SH-SY5Y (cell line): ENCODE measurements around the gene SLC9A9.

Experiments
- GATA2 ChIP-seq: IDR thresholded peaks from 2 replicates; pipeline ENCODE4 v1.6.1; 2011; ENCODE audit warnings: mild to moderate bottlenecking, low read depth, low read length
- GATA3 ChIP-seq: IDR thresholded peaks from 2 replicates; pipeline ENCODE4 v1.6.1; 2011; ENCODE audit warnings: low read depth, mild to moderate bottlenecking, low read length, moderate library complexity

The SLC9A9 gene

DNA sequence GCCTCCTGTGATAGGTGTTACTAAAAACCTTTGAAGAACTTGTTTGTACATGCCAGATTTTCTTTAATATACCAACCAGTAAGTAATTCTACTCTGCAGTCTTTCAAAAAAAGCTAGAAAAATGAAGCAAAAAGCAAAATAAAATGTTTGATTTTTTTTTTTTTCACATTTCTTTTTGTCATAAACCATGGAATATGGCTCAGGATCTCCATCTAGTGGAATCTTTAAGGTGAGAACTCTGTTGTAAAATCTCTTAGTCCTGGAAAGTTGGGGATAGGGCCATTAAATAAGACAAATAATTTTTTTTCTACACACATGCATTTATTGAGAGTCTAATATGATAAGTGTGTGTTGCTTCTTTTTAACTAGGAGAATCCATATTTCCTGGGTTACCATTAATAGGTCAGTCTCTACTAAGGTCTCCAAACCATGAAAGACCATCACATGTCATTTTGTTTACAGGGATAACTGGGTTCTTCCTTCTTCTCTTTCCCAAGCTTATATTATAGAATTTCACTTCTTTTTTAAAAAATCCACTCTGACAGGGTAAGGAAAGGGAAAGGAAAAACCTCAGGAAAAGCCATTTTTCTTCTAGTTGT is 84.6 kb downstream of the SLC9A9 start:
- TF ChIP-seq GATA2 = no peak
- no peak for TF ChIP-seq GATA3

DNA sequence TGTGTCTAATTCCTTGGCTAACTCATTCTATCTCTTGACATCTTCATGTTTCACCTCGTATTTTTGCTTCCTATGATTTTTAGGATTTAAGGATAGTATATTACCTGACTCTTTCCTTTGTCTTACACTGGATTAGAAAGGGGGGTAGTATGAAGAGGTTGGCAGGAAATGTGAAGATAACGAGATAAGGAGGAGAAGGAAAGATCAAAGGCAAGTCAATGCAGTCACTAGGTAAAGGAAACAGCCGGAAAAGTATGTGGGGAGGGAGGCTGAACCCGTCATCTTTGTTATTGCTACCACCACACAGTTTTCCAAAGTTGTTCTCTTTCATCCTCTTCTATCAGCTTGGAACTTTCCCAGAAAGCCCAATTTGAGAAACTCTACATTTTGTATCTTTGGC is 90.6 kb downstream of the SLC9A9 start:
- no peak for TF ChIP-seq GATA3
- no peak for TF ChIP-seq GATA2

DNA sequence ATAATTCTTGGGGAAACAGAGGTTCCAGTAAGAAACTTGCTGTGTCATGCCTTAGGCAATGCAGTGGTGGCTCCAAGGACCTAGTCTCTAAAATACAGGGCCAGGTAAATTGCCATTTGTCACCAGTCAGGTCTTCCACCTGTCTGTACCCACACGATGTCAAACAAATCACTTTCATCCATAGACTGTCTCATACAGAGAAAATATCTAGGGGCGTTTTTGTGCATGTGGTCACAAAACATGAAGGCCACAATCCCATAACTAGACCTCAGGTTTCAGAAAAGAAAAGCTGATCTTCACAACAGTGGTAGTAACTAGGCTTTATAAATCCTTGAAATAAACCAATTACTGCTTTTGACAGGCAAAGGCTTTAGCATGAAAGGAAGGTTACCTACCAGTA is 92.3 kb downstream of the SLC9A9 start:
- TF ChIP-seq GATA2 = no peak
- TF ChIP-seq GATA3 = no peak

- TF ChIP-seq GATA3 (no peak), GATA2 (no peak)
Observed at GRCh38 chr3:143754090-143754489, 94.2 kb downstream of the SLC9A9 start.

DNA sequence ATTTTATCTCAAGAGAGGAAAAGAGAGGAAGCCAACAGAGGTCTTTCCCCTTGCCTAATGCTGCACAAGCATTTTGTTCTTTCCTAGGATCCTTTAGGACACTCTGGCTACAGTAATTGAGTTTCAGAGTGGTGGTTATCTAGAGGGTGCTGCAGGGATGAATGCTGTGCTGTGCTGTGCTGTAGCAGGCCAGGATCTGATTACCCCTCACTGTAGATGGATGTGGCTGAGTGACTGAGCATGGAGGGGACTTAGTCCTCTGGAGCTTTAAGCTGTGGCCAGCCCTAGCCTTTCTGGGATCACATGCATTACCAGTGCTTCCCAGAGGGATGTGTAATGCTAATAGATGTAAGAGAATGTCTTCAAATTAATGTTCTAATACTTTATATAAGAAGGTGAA is 94.8 kb downstream of the SLC9A9 start:
- TF ChIP-seq GATA2 = no peak
- TF ChIP-seq GATA3 = no peak

DNA sequence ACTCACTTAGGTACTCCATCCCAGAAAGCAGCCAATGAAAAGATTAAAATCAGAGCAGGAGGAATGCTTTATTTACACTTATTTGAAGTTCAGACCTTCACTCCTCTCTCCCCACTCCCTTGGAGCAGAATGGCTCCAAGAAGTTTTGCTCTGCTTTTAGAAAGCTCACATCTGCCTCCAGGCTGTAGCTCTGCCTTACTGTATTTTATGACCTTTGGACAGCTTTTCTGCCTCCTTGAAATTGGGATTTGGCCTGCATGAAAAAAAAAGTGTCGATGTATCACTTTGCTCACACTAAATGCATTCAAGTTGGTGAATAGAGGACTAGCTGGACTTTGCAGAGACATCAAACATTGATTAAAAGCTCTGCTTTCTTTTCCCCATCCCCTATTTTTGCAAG is 95.3 kb downstream of the SLC9A9 start:
- TF ChIP-seq GATA2 = no peak
- no peak for TF ChIP-seq GATA3

DNA sequence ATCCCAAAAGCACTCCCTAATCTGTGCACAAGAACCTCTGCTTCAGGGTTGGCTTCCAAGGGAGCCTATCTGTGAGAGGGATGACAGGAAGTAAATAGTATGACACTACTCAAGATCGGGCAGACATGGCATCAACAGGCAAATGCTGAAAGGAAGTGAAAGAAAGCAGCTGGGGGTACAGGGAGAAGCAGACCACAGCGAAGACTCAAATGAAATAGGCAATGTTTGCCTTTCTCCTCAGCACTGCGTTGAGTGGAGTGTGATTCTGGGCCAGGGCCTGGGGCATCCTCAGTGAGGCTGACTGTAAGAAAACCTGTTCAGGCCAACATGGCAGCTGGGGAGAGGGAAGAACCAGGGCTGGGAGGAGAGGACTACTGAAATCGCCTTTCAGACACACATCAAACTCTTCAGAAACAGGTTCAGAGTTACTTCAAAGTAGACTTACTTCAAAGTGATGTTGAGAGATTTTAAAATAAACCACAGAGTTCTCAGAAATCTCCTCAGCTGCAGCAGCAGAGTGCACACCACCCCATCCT is 96.6 kb downstream of the SLC9A9 start:
- TF ChIP-seq GATA3 = no peak
- TF ChIP-seq GATA2 = no peak

DNA sequence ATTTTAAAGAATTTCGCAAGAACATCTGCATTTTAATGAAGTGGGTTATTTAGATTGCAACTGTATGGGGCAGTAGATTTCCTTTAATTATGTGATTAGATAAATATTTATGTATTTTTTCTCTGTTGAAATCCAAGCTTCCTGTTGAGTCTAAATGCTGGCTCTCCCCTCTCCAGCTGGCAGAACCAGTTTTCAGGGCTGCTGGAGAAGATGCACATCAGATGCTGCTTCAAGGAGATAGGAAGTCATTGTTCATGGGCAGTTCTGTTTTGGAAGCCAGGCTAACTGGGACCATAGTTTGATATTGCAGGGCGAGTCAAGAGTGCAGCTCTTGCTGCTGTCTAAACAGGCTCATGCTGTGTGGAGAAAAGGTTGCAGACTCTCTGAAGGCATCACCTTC is 97.4 kb downstream of the SLC9A9 start:
- no peak for TF ChIP-seq GATA2
- no peak for TF ChIP-seq GATA3

GRCh38 chr3:143749926-143750325 is 98.3 kb downstream of the SLC9A9 start:
- no peak for TF ChIP-seq GATA3
- no peak for TF ChIP-seq GATA2

- TF ChIP-seq GATA2 (no peak), GATA3 (no peak)
Observed at GRCh38 chr3:143737065-143737464, 111.2 kb downstream of the SLC9A9 start.

GRCh38 chr3:143736205-143736997 is 111.9 kb downstream of the SLC9A9 start:
- TF ChIP-seq GATA3 (no peak), GATA2 (no peak)

GRCh38 chr3:143731776-143732175 is 116.5 kb downstream of the SLC9A9 start:
- TF ChIP-seq GATA3 (no peak), GATA2 (no peak)

DNA sequence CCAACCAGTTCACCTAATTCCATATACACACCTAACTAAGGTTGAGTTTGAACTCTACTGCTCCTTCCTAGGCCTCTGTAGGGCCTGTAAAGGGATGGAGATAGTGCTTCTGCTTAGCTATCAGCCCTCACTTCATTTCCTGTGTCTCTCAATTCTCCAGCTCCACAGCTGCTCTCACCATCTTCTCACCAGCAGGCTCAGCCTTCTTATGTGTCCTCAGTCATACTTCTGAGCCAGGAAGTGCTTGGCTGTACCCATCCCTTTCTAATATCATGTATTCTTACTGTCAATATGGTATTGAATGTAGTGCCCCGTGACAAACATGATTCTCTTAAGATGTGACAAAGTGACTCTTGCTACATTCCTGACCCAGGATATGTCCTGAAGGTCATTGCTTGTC is 116.9 kb downstream of the SLC9A9 start:
- TF ChIP-seq GATA2 (no peak), GATA3 (no peak)

DNA sequence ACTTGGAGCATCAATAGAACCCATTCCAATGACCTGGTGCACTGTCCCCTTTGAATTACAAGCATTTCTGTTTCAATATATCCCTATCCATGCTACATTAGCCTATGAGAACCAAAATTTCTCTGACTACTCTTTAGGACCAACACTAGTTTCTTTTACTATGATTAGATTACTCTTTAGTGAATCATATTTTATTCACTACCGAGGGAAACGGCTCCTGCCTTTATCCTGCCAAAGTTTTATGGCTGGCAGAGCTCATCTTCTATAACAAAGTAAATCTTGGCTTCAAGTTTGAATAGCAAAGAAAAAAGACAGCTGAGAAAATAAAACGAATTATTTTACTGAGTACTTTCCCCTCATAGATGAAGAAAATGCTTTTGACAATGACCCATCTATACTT is 120.9 kb downstream of the SLC9A9 start:
- TF ChIP-seq GATA2 (no peak), GATA3 (no peak)

GRCh38 chr3:143726727-143727126 is 121.5 kb downstream of the SLC9A9 start:
- TF ChIP-seq GATA3 (no peak), GATA2 (no peak)

GRCh38 chr3:143720381-143720780 is 127.9 kb downstream of the SLC9A9 start:
- no peak for TF ChIP-seq GATA2
- no peak for TF ChIP-seq GATA3
